Stomach (tissue), 9 donors: ENCODE results near the gene CWH43. TPM values are rescaled to one million over a fixed set of nuclear protein-coding genes. Genes with fewer than 3 reads are reported as not detected.

Experiments used
- DNase-seq, 2 donors: peaks; one replicate each; pipeline versions ENCODE4 v3.0.0 to v3.0.0-alpha.2; 2013 to 2019
- H3K27ac ChIP-seq, 5 donors: fragments of 200-600 bp in 4 of 5; sonication (generic) in 4 of 5; one replicate each; pipeline ENCODE4 v1.5.1; 2013 to 2019; ENCODE audit warnings: mild to moderate bottlenecking in 1 of 5, moderate library complexity in 1 of 5
- H3K27me3 ChIP-seq, 3 donors: fragments of 200-600 bp; sonication (generic); one replicate each; pipeline ENCODE4 v1.5.1; 2017 to 2019; ENCODE audit warnings: mixed run types in 1 of 3
- H3K36me3 ChIP-seq, 4 donors: fragments of 200-600 bp; sonication (generic); 1 replicate in 3 of 4; 2 replicates in 1 of 4; pipeline ENCODE4 v1.5.1; 2016 to 2019
- H3K4me1 ChIP-seq, 4 donors: fragments of 200-600 bp; sonication (generic); one replicate each; pipeline ENCODE4 v1.5.1; 2016 to 2019
- H3K4me3 ChIP-seq, 4 donors: fragments of 200-600 bp; sonication (generic) in 3 of 4; one replicate each; pipeline ENCODE4 v1.5.1; 2016 to 2019; ENCODE audit warnings: mild to moderate bottlenecking in 1 of 4
- H3K9me3 ChIP-seq, 4 donors: fragments of 200-600 bp; sonication (generic); one replicate each; pipeline ENCODE4 v1.5.1; 2016 to 2019
- EP300 ChIP-seq: sonication (generic); formaldehyde crosslinking; IDR thresholded peaks from one replicate; pipeline ENCODE4 v1.6.1; 2017; ENCODE audit warnings: antibody characterized with exemption
- POLR2A ChIP-seq, 4 donors: fragments of 450-650 bp; IDR thresholded peaks; one replicate each; pipeline ENCODE4 v1.6.1; 2016; ENCODE audit warnings: antibody characterized with exemption in 4 of 4, control low read depth in 2 of 4, mild to moderate bottlenecking in 1 of 4, moderate library complexity in 1 of 4
- POLR2AphosphoS5 ChIP-seq, 3 donors: sonication (generic); formaldehyde crosslinking; IDR thresholded peaks; one replicate each; pipeline ENCODE4 v1.6.1; 2016; ENCODE audit warnings: antibody characterized with exemption in 3 of 3
- WGBS, 5 donors: extraction: QIAGEN DNeasy Blood & Tissue Kit in 3 of 5; methylation state at CpG; one replicate each; pipeline versions ENCODE4 v1.1.5 to v1.1.7; 2013 to 2018; 5-methylcytosine and 5-hydroxymethylcytosine counted together
- intact Hi-C: fragments of 100-400 bp; cut with DNase I; formaldehyde crosslinking; loops from one replicate; pipeline ENCODE4 v1.15.1; 2023; ENCODE audit warnings: low total_unique reads
- polyA plus RNA-seq, 3 donors: library from polyadenylated mRNA; stranded (reverse); fragments of 200-250 nt; gene quantifications; one replicate each; pipeline ENCODE4 v1.2.3, GENCODE V29; 2013
- total RNA-seq, 5 donors: library from RNA; depleted of rRNA; stranded (reverse); fragments of >200 nt; gene quantifications; one replicate each; pipeline versions ENCODE4 v1.1.0 to v1.2.3, GENCODE V29; 2014 to 2016
- TF ChIP-seq, protein P1 (sequence below), 7 experiments: fragments of 450-650 bp in 4 of 7; fragments of 200-600 bp in 3 of 7; sonication (generic) in 3 of 7; IDR thresholded peaks; one replicate each; pipeline ENCODE4 v1.5.1; 2016 to 2019; ENCODE audit warnings: antibody characterized with exemption in 7 of 7, control low read depth in 2 of 7, mild to moderate bottlenecking in 1 of 7
- donor health status: healthy with polysubstance abuse.
- donor health status: Bipolar disorder and iron deficiency.
- donor health status: healthy.

CWH43 gene
- total and polyA plus RNA-seq, 8 donors, result 0.50 to 48.1 (median 2.8) TPM; not detected in 1

DNA sequence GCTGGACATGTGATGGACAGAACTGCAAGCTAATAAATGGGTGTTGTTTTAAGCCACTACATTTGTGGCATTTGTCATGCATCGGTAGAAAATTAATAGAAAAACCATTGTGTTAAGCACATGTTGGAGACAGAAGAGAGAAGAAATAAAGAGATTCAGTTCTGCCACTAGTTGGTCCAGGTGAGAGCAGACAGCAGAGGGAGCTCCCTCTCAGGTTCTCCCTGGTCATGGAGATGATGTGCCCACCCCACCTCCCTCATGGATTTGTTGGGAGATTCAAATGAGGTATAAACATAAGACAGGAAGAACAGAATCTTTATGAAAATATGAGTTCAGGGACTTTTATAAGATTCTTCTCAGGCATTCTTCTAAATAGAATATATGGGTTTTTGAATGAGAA lies 42.7 kb upstream of the CWH43 start:
- intact Hi-C loops, result no loop called here
- DNase-seq, result peak in 1 of 2 donors; percentile 47
- H3K27ac ChIP-seq, result no peak overlapping the region
- no peak for TF ChIP-seq EP300
- TF ChIP-seq POLR2A (IDR thresholded peaks at IDR 0.05), result no peak
- TF ChIP-seq, protein P1, sequence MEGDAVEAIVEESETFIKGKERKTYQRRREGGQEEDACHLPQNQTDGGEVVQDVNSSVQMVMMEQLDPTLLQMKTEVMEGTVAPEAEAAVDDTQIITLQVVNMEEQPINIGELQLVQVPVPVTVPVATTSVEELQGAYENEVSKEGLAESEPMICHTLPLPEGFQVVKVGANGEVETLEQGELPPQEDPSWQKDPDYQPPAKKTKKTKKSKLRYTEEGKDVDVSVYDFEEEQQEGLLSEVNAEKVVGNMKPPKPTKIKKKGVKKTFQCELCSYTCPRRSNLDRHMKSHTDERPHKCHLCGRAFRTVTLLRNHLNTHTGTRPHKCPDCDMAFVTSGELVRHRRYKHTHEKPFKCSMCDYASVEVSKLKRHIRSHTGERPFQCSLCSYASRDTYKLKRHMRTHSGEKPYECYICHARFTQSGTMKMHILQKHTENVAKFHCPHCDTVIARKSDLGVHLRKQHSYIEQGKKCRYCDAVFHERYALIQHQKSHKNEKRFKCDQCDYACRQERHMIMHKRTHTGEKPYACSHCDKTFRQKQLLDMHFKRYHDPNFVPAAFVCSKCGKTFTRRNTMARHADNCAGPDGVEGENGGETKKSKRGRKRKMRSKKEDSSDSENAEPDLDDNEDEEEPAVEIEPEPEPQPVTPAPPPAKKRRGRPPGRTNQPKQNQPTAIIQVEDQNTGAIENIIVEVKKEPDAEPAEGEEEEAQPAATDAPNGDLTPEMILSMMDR (IDR thresholded peaks at IDR 0.05), result peak in 2 of 7 experiments; percentile 16 to 38
- TF ChIP-seq POLR2AphosphoS5 (IDR thresholded peaks at IDR 0.05), result no peak
- peaks cover 0 to 13% (median 2%) of the 10 kb centered on the region in 4 donors for H3K4me1 ChIP-seq
- H3K9me3 ChIP-seq, result peaks cover 0 to 3% (median 3%) of the 10 kb centered on the region in 4 donors
- 40 to 71% (median 58%) methylated on average over 1 of the region's 1 CpG for WGBS, 5 donors
- no peaks in the 10 kb centered on the region for H3K36me3 ChIP-seq
- H3K4me3 ChIP-seq, result no peak overlapping the region
- no peaks in the 10 kb centered on the region for H3K27me3 ChIP-seq

- H3K4me3 ChIP-seq, result no peak overlapping the region
- peak in 1 of 3 donors; percentile 52 for TF ChIP-seq POLR2AphosphoS5 (IDR thresholded peaks at IDR 0.05)
- TF ChIP-seq, protein P1 (IDR thresholded peaks at IDR 0.05), result no peak
- intact Hi-C loops, result no loop called here
- peaks cover 0 to 13% (median 2%) of the 10 kb centered on the region in 4 donors for H3K4me1 ChIP-seq
- H3K9me3 ChIP-seq, result no peaks in the 10 kb centered on the region
- H3K27me3 ChIP-seq, result no peaks in the 10 kb centered on the region
- DNase-seq, result peak; percentile 21 to 59
- 41 to 59% (median 53%) methylated on average over 6 to 8 of the region's 8 CpGs for WGBS, 5 donors
- peak overlapping the region in 4 of 5 donors; percentile 48 to 75 (median 64) for H3K27ac ChIP-seq
- no peaks in the 10 kb centered on the region for H3K36me3 ChIP-seq
Measured at GRCh38 chr4:48944252-48944651, 41.8 kb upstream of the CWH43 start.

DNA sequence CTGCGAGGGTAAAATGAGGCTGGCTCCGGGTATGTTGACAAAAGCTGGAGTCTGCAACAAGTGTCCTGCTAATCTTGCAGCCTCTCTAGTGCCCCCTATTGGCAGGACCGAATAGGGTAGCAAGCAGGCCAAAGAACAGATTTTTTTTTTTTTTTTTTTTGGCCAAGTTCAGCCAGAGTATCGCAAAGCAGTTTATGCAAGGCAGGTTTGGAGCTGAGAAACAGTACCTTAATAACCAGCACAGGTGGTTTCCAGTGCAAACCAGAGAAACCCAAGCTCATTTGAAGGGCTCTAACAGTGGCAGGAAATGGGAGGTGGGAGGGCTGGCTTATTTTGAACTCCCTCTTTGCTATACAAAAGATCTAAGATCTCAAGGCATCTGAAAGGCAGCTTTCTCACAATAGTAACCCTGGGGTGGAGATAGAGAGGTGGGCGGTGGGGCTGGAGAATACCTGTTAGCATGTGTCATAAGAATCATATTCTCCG lies 41.3 kb upstream of the CWH43 start:
- TF ChIP-seq EP300 (no peak), POLR2AphosphoS5 (IDR thresholded peaks at IDR 0.05) (no peak)
- TF ChIP-seq, protein P1 (IDR thresholded peaks at IDR 0.05), result peak in 1 of 7 experiments; percentile 17
- Histone ChIP-seq H3K9me3 (no peaks in the 10 kb centered on the region), H3K27ac (peak overlapping the region in 4 of 5 donors; percentile 48 to 75 (median 64)), H3K4me1 (peaks cover 0 to 13% (median 2%) of the 10 kb centered on the region in 4 donors), H3K27me3 (no peaks in the 10 kb centered on the region), H3K36me3 (no peaks in the 10 kb centered on the region), H3K4me3 (no peak overlapping the region)
- peak; percentile 20 to 36 for DNase-seq
- intact Hi-C loops, result no loop called here
- WGBS, 5 donors, result 41 to 64% (median 53%) methylated on average over 6 of the region's 6 CpGs

DNA sequence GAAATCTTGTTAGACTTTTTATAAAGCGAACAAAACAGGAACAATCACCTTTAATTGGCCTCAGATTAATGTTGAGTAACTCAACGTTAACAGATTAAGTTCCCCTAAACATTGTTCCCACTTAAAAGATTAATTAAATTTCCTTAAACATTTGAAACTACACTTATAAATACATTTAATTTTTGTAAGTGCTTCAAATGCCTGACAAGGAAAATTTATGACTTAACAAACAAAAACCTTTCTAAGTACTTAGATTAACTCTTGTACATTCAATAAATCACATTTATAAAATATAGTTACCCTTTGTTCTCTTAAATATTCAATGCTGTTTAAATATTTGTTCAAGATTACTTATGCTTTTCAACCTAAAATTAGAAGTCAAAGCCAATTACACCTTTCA lies 40.1 kb upstream of the CWH43 start:
- Histone ChIP-seq H3K27me3 (no peaks in the 10 kb centered on the region), H3K27ac (peak overlapping the region in 2 of 5 donors; percentile 48 to 54), H3K4me3 (no peak overlapping the region), H3K4me1 (peaks cover 0 to 13% (median 2%) of the 10 kb centered on the region in 4 donors), H3K36me3 (no peaks in the 10 kb centered on the region), H3K9me3 (no peaks in the 10 kb centered on the region)
- intact Hi-C loops, result no loop called here
- TF ChIP-seq POLR2A (IDR thresholded peaks at IDR 0.05) (no peak), EP300 (no peak), POLR2AphosphoS5 (IDR thresholded peaks at IDR 0.05) (no peak)
- TF ChIP-seq, protein P1 (IDR thresholded peaks at IDR 0.05), result no peak
- DNase-seq, result no peak
- WGBS, 5 donors, result 16 to 36% (median 24%) methylated on average over 2 of the region's 2 CpGs
